ENCODE data around the gene SOX5. TPM values are rescaled to one million over a fixed set of nuclear protein-coding genes. Genes with fewer than 3 reads are reported as not detected.

Gene SOX5
- total and polyA plus RNA-seq, 9 of the 15 experiments (the other 6 are each of a cell fraction or from before 2014, with no cell fraction given): 8.3 to 16.5 (median 11.9) TPM

DNA sequence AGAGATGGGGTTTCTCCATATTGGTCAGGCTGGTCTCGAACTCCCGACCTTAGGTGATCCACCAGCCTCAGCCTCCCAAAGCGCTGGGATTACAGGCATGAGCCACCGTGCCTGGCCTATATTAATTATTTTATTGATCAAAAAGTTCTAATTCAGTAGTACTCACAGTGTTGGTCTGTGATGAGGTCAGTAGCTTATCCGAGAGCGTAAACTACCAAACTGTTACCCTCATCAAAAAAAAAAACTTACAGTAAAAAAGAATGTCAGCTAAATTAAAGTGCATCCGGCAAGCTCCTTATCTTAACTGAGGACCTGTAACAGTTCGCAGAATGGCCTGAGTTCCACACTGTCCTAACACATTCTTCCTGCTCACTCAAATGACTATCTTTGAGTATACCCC is 228.2 kb downstream of the SOX5 start (continued):
- TF ChIP-seq, protein P1, sequence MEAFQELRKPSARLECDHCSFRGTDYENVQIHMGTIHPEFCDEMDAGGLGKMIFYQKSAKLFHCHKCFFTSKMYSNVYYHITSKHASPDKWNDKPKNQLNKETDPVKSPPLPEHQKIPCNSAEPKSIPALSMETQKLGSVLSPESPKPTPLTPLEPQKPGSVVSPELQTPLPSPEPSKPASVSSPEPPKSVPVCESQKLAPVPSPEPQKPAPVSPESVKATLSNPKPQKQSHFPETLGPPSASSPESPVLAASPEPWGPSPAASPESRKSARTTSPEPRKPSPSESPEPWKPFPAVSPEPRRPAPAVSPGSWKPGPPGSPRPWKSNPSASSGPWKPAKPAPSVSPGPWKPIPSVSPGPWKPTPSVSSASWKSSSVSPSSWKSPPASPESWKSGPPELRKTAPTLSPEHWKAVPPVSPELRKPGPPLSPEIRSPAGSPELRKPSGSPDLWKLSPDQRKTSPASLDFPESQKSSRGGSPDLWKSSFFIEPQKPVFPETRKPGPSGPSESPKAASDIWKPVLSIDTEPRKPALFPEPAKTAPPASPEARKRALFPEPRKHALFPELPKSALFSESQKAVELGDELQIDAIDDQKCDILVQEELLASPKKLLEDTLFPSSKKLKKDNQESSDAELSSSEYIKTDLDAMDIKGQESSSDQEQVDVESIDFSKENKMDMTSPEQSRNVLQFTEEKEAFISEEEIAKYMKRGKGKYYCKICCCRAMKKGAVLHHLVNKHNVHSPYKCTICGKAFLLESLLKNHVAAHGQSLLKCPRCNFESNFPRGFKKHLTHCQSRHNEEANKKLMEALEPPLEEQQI (IDR thresholded peaks at IDR 0.05): 0 out of 2 replicates have a peak, but pooled peaks have one; percentile 6
- TF ChIP-seq POLR2G (IDR thresholded peaks at IDR 0.05; ENCODE audit: low read depth, low read length) (peak; percentile 42; the same call in 1 of the 2 replicates), TBL1XR1 (IDR thresholded peaks at IDR 0.05; ENCODE audit: low read length in 2 of 2) (peak in 1 of 2 experiments; percentile 47; a peak in 2 of 4 replicates), SUPT5H (IDR thresholded peaks at IDR 0.05) (peak; percentile 15; the same call in 1 of the 2 replicates), MAFK (IDR thresholded peaks at IDR 0.05; ENCODE audit: low read length) (peak; percentile 40; the same call in 1 of the 2 replicates), JUND (IDR thresholded peaks at IDR 0.05; ENCODE audit: borderline replicate concordance, low read depth, low read length) (peak; percentile 28; the same call in 1 of the 2 replicates), JUND (tag; IDR thresholded peaks at IDR 0.05; ENCODE audit: borderline replicate concordance, low read depth, low read length) (no peak; the same call in 2 of the 3 replicates), CTBP1 (IDR thresholded peaks at IDR 0.05; ENCODE audit: borderline replicate concordance) (no peak), NCOA1 (IDR thresholded peaks at IDR 0.05; ENCODE audit: low read depth) (no peak), LEF1 (IDR thresholded peaks at IDR 0.05) (no peak), CHD2 (IDR thresholded peaks at IDR 0.05; ENCODE audit: low read depth, low read length) (no peak), ZNF316 (IDR thresholded peaks at IDR 0.05) (peak; percentile 92), BCOR (IDR thresholded peaks at IDR 0.05) (peak; percentile 64), CXXC5 (CRISPR knock-in tag; IDR thresholded peaks at IDR 0.05) (peak; percentile 43), TEAD4 (IDR thresholded peaks at IDR 0.05; ENCODE audit: low read length) (peak; percentile 55), TEAD4 (CRISPR knock-in tag; IDR thresholded peaks at IDR 0.05; ENCODE audit: borderline replicate concordance) (no peak), DPF2 (IDR thresholded peaks at IDR 0.05) (peak; percentile 82)
- TF ChIP-seq, protein P2, sequence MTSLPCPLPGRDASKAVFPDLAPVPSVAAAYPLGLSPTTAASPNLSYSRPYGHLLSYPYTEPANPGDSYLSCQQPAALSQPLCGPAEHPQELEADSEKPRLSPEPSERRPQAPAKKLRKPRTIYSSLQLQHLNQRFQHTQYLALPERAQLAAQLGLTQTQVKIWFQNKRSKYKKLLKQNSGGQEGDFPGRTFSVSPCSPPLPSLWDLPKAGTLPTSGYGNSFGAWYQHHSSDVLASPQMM (CRISPR knock-in tag; IDR thresholded peaks at IDR 0.05): no peak
- TF ChIP-seq, protein P3, sequence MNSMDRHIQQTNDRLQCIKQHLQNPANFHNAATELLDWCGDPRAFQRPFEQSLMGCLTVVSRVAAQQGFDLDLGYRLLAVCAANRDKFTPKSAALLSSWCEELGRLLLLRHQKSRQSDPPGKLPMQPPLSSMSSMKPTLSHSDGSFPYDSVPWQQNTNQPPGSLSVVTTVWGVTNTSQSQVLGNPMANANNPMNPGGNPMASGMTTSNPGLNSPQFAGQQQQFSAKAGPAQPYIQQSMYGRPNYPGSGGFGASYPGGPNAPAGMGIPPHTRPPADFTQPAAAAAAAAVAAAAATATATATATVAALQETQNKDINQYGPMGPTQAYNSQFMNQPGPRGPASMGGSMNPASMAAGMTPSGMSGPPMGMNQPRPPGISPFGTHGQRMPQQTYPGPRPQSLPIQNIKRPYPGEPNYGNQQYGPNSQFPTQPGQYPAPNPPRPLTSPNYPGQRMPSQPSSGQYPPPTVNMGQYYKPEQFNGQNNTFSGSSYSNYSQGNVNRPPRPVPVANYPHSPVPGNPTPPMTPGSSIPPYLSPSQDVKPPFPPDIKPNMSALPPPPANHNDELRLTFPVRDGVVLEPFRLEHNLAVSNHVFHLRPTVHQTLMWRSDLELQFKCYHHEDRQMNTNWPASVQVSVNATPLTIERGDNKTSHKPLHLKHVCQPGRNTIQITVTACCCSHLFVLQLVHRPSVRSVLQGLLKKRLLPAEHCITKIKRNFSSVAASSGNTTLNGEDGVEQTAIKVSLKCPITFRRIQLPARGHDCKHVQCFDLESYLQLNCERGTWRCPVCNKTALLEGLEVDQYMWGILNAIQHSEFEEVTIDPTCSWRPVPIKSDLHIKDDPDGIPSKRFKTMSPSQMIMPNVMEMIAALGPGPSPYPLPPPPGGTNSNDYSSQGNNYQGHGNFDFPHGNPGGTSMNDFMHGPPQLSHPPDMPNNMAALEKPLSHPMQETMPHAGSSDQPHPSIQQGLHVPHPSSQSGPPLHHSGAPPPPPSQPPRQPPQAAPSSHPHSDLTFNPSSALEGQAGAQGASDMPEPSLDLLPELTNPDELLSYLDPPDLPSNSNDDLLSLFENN (IDR thresholded peaks at IDR 0.05; ENCODE audit: low read depth in 2 of 2, low read length in 2 of 2): peak in 1 of 2 experiments; percentile 40; a peak in 1 of 4 replicates
- TF ChIP-seq, protein P4, sequence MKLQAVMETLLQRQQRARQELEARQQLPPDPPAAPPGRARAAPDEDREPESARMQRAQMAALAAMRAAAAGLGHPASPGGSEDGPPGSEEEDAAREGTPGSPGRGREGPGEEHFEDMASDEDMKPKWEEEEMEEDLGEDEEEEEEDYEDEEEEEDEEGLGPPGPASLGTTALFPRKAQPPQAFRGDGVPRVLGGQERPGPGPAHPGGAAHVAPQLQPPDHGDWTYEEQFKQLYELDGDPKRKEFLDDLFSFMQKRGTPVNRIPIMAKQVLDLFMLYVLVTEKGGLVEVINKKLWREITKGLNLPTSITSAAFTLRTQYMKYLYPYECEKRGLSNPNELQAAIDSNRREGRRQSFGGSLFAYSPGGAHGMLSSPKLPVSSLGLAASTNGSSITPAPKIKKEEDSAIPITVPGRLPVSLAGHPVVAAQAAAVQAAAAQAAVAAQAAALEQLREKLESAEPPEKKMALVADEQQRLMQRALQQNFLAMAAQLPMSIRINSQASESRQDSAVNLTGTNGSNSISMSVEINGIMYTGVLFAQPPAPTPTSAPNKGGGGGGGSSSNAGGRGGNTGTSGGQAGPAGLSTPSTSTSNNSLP (IDR thresholded peaks at IDR 0.05; ENCODE audit: borderline replicate concordance, low read depth, low read length): 0 out of 2 replicates have a peak, but pooled peaks have one; percentile 44
